SW480 (cell line): ENCODE measurements around the gene MMP17.

Source experiments
- DNase-seq: peaks from one replicate; pipeline ENCODE4 v3.0.0-alpha.2; 2016; ENCODE audit warnings: low spot score

The MMP17 gene

DNA sequence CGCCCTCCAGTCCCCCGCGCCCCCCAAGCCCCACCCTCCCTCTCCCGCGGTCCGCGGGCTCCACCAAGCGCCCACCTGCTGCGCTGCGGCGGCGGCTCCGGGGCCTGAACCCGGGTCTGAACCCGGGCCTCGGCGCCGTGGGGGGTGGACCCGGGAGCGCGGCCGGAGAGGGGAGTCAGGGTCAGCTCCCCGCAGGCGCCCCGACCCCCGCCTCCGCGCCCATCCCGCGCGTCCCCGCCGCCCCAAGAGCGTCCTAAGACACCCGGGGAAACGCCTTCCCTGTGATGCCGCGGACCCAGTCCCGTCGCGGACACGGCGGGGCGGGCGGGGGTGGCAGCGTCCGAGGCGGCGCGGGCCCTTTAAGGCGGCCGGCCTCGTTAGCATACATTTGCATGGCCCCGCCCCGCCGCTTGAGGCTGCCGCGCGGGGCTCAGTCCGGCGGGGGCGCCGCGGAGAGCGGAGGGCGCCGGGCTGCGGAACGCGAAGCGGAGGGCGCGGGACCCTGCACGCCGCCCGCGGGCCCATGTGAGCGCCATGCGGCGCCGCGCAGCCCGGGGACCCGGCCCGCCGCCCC, at the start of gene MMP17:
Gene MMP17, plus strand, starts transcription at position 433 of the 574 bp plus-strand sequence. Its CDS starts 102 bp downstream, at position 535.
- peak; percentile 50 for DNase-seq

DNA sequence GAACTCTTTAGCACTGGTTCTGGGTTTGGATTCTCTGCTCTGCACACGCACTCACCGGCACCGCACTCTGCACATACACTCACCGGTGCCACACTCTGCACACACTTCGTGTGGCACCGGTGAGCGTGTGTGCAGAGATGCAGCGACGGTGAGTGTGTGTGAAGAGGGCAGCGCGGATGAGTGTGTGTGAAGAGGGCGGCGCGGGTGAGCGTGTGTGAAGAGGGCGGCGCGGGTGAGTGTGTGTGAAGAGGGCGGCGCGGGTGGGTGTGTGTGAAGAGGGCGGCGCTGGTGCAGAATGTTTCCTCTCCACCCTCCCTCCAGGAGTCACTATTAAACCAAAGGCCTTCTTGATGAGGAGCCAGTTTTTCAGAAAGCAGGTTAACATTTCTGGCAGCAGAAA, 49.2 kb upstream of the MMP17 start:
- DNase-seq = no peak

GRCh38 chr12:131782061-131782460, 46.1 kb upstream of the MMP17 start:
- no peak for DNase-seq

DNA sequence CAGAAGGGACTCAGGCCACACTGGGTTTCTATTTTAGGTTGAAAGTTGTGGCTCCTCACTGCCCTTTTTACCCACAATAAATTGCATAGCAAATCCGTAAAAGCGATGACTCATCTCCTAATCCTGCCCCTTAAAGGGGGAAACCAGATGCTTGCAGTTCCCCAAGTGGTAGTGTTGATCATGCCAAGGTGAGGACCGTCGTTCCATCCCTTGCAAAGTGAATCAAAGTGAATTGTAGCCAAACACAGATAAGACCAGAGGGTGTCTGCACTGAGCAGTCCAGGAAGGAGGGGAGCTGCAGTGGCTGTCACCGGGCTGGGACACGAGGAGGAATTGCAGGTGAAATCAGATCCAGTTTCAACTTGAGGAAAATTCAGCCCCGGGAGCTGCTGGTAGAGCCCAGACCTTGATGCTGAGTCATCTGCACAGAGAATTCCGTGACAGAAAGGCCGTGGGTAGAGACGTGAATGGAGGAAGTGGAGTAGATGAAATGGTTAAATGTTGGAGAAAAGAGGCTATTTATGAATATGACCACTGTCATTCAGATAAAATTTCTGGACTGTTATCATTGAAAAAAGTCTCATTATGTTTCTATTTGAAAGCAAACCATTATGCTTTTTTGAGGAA, 44.2 kb upstream of the MMP17 start:
- peak; percentile 38 for DNase-seq

- DNase-seq = no peak
Observed at GRCh38 chr12:131784909-131785762, 43.1 kb upstream of the MMP17 start.

GRCh38 chr12:131785763-131786330, 42.3 kb upstream of the MMP17 start:
- no peak for DNase-seq

DNA sequence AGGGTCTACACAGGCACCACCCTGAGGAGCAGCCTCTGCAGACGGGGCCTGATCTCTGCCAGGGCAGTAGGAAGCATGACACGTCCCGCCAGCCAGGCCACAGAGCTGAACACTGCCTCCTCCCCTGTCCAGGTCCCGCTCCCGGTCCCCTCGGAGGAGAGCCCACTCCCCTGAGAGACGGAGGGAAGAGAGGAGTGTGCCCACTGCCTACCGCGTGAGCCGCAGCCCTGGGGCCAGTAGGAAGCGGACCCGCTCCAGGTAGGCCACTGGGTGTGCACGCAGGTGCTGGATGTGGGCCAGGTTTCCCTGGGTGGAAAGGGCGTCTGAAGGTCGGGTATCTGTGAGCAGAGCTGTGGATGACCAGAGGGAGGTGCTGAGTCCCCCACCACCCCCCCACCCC, 41.9 kb upstream of the MMP17 start:
- DNase-seq = no peak

- DNase-seq = no peak
Observed at GRCh38 chr12:131787143-131787660, 41.0 kb upstream of the MMP17 start.

GRCh38 chr12:131788070-131788469, 40.1 kb upstream of the MMP17 start:
- DNase-seq = no peak

- no peak for DNase-seq
Observed at GRCh38 chr12:131789638-131790037, 38.6 kb upstream of the MMP17 start.

GRCh38 chr12:131793243-131794022, 34.8 kb upstream of the MMP17 start:
- DNase-seq = no peak

DNA sequence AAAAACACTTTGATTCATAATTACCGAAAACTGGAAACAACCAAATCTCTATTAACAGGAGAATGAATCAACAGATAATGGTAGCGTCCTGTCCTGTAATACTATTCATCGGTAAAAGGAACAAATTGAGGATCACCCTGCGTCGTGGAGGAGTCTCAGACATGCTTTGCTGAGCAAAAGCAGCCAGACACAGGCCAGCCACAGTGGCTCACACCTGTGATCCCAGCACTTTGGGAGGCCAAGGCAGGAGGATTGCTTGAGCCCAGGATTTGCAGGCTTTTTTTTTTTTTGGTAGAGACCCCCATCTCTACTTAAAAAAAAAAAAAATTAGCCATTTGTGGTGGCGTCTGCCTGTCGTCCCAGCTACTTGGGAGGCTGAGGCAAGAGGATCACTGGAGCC, 34.1 kb upstream of the MMP17 start:
- no peak for DNase-seq

DNA sequence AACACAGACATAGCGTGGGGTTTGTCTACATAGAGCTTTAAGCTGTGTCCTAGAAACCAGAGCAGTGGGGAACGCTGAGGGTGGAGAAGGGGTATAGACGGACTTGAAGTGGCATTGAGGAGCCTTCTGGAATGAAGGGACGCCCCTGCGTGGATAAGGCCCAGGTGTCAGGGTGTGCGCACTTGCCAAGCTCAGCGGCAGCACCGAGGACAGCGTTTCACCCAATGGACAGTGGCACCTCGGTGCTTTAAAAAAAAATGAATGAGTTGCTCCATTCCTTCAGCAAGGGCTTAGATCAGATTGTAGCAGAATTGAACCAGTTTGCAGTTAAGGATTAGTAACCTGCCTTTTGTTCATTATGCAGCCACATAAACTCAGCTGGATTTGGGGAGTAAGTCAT, 33.6 kb upstream of the MMP17 start:
- no peak for DNase-seq

GRCh38 chr12:131795064-131795463, 33.1 kb upstream of the MMP17 start:
- DNase-seq = no peak

GRCh38 chr12:131795690-131796410, 32.3 kb upstream of the MMP17 start:
- DNase-seq = no peak

GRCh38 chr12:131796411-131796736, 31.8 kb upstream of the MMP17 start:
- no peak for DNase-seq

DNA sequence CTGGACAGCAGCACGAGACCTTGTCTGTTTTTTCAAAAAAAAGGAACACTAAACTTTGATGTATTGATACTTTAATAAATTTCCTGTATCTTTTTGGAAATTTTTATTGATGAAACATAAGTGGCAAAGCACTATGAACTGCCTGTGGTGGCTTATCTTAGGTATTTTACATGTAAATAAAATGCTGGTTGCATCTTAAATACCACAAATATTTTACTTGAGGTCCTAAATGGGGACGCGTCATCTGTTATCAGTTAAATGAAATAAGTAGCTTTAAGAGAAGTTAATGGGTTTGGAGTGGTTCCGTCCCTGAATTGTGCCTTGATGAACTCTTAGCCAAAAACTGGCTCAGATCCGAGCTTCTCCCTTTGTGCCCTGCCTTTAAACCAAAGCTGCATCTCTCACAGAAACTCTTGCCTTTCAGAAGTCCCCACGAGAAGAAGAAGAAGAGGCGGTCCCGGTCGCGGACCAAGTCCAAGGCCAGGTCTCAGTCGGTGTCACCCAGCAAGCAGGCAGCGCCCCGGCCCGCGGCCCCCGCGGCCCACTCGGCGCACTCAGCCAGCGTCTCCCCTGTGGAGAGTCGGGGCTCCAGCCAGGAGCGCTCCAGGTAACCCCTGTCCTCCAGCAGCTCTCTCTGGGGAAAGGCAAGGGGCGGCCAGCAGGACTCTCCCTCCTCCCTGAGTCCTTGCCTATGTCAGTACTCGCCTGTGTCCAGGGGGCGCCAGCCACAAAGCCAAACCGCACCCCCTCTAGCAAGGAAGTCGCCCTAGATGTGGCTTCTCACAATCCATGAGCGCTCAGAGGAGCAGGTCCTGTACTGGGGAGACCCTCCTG, 31.2 kb upstream of the MMP17 start:
- DNase-seq = no peak

- no peak for DNase-seq
Observed at GRCh38 chr12:131797588-131797934, 30.6 kb upstream of the MMP17 start.

DNA sequence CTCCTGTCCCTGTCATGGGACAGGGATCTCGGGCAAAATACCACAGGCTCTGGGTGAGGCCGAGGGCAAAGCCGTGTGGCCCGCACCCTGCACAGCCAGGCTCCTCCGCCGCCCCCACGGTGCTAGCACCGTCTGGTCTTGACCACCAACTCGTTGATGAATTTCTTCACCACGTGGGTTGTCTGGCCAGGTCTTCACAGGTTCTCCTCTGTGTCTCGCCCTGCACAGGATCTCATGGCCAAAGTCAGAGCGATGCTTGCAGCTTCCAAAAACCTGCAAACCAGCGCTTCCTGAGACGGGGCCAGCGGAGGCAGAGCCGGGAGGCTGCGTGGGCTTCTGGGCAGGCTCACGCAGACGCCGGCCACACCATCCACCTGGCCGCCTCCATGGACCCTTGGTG, 29.0 kb upstream of the MMP17 start:
- DNase-seq = no peak

DNA sequence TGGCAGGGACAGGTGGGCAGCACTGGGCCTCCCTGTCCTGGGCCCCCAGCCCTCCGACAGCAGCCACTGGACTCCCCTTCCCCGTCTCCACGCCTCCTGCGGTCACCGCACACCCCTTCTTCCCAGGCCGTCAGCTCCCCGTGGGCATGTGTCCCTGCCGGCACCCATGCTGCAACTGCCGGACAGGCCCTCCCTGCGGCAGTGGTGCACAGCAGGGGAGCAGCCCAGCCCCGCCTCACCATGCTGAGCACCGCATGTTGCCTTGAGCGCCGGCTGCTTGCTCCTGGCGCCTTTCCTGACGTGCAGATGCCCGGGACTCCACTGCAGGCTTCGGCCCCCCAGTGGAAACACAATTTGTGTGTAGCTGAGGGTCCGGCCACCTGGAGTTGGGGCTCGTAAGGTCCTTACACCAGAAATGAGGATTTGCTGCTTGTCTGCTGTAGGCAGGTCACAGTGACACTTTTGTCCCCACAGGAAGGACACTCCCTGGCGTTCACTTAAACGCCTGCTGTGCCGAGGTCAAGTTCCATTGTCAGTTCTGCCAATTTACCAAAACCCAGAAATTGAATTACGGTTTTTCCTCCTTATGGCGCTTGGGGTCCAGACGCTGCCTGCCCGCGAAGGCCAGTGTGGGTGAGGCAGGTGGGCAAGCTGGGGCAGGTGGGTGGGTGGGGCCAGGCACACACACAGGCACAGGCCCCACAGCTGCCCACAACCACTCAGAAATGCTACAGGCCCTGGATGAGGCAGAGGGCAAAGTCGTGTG, 28.2 kb upstream of the MMP17 start:
- no peak for DNase-seq
